Astrocyte (in vitro differentiated cells and primary cell): ENCODE measurements around the gene ARHGAP30. TPM values are rescaled to one million over a fixed set of nuclear protein-coding genes. Genes with fewer than 3 reads are reported as not detected.

ENCODE experiments used
- DNase-seq: peaks from one replicate; pipeline ENCODE4 v3.0.0-alpha.2; 2010; ENCODE audit warnings: low read depth
- FAIRE-seq: peaks from 2 replicates; lab custom pipeline; 2011; peaks lifted over from hg19 to GRCh38; lab: Jason Lieb, UNC
- H2AFZ ChIP-seq: 2 replicates; pipeline ENCODE4 v1.6.0; 2012; ENCODE audit warnings: low read depth, low read length, inconsistent platforms
- H3K27ac ChIP-seq: 2 replicates; pipeline ENCODE4 v1.5.1; 2011; ENCODE audit warnings: low read depth, low read length, inconsistent platforms
- H3K27me3 ChIP-seq: 2 replicates; pipeline ENCODE4 v1.6.0; 2011; ENCODE audit warnings: low read length, inconsistent platforms; ENCODE audit not compliant: insufficient read depth
- H3K36me3 ChIP-seq: 2 replicates; pipeline ENCODE4 v1.5.1; 2011; ENCODE audit warnings: low read length, inconsistent platforms; ENCODE audit not compliant: insufficient read depth
- H3K4me1 ChIP-seq: 2 replicates; pipeline ENCODE4 v1.5.1; 2011; ENCODE audit warnings: low read length, inconsistent platforms; ENCODE audit not compliant: insufficient read depth
- H3K4me2 ChIP-seq: 2 replicates; pipeline ENCODE4 v1.6.0; 2012; ENCODE audit warnings: low read length, inconsistent platforms
- H3K4me3 ChIP-seq: 2 replicates; pipeline ENCODE4 v1.5.1; 2011; ENCODE audit warnings: low read depth, mild to moderate bottlenecking, low read length, inconsistent platforms; ENCODE audit not compliant: insufficient read depth
- H3K79me2 ChIP-seq: 2 replicates; pipeline ENCODE4 v1.6.0; 2012; ENCODE audit warnings: mild to moderate bottlenecking, low read length, inconsistent platforms; ENCODE audit not compliant: insufficient read depth
- H3K9ac ChIP-seq: 2 replicates; pipeline ENCODE4 v1.6.0; 2012; ENCODE audit warnings: mild to moderate bottlenecking, low read length, inconsistent platforms
- H3K9me3 ChIP-seq: 2 replicates; pipeline ENCODE4 v1.5.1; 2012; ENCODE audit warnings: low read depth, mild to moderate bottlenecking, low read length, inconsistent platforms; ENCODE audit not compliant: insufficient read depth
- H4K20me1 ChIP-seq: 2 replicates; pipeline ENCODE4 v1.6.0; 2012; ENCODE audit warnings: low read length, inconsistent platforms; ENCODE audit not compliant: insufficient read depth
- H3K27ac Mint-ChIP-seq: one replicate; pipeline ENCODE4 v1.8.0; 2021; ENCODE audit warnings: mild to moderate bottlenecking, mixed read lengths; ENCODE audit not compliant: unreplicated experiment
- H3K27me3 Mint-ChIP-seq: one replicate; pipeline ENCODE4 v1.8.0; 2021; ENCODE audit warnings: low read depth, mixed read lengths; ENCODE audit not compliant: unreplicated experiment
- H3K36me3 Mint-ChIP-seq: one replicate; pipeline ENCODE4 v1.8.0; 2021; ENCODE audit warnings: low read depth, mixed read lengths; ENCODE audit not compliant: unreplicated experiment
- H3K4me1 Mint-ChIP-seq: one replicate; pipeline ENCODE4 v1.8.0; 2021; ENCODE audit warnings: low read depth, mixed read lengths; ENCODE audit not compliant: unreplicated experiment
- H3K4me3 Mint-ChIP-seq: one replicate; pipeline ENCODE4 v1.8.0; 2021; ENCODE audit warnings: mild to moderate bottlenecking, moderate library complexity, mixed read lengths; ENCODE audit not compliant: unreplicated experiment
- H3K9me3 Mint-ChIP-seq: one replicate; pipeline ENCODE4 v1.8.0; 2021; ENCODE audit warnings: mild to moderate bottlenecking, mixed read lengths; ENCODE audit not compliant: unreplicated experiment
- CTCF ChIP-seq: IDR thresholded peaks from 2 replicates; pipeline ENCODE4 v1.5.1; 2011; ENCODE audit warnings: low read depth, mild to moderate bottlenecking, inconsistent platforms, low read length, moderate library complexity; ENCODE audit not compliant: insufficient read depth
- EZH2 ChIP-seq: IDR thresholded peaks from 2 replicates; pipeline ENCODE4 v1.6.1; 2012; ENCODE audit warnings: mild to moderate bottlenecking, low read length, inconsistent platforms; ENCODE audit not compliant: insufficient read depth
- total RNA-seq: library from RNA; stranded (reverse); gene quantifications from 2 replicates; pipeline ENCODE4 v1.2.1, GENCODE V29; 2021

ARHGAP30 gene
- total RNA-seq, 1 donor from 2014 or later = 0.25 TPM

GRCh38 chr1:161038523-161039153 lies 31.1 kb downstream of the ARHGAP30 start, which contains the start of gene TSTD1:
Gene TSTD1 (minus strand): TSS chr1:161038964. CDS start chr1:161038889, 75 bp downstream.
- no peaks in the 10 kb centered on the region for H3K4me1 ChIP-seq
- peaks cover 21% of the 10 kb centered on the region for H3K36me3 Mint-ChIP-seq

GRCh38 chr1:161037661-161038522 lies 31.8 kb downstream of the ARHGAP30 start:
- no peaks in the 10 kb centered on the region for H3K4me1 ChIP-seq
- no peak for DNase-seq
- H3K27me3 Mint-ChIP-seq = no peaks in the 10 kb centered on the region
- peak overlapping the region; percentile 63 for H2AFZ ChIP-seq
- no peak overlapping the region for H3K27ac Mint-ChIP-seq
- H3K79me2 ChIP-seq = peaks cover 5% of the 10 kb centered on the region
- peak overlapping the region; percentile 75 for H3K4me2 ChIP-seq
- peaks cover 6% of the 10 kb centered on the region for H4K20me1 ChIP-seq
- peaks cover 2% of the 10 kb centered on the region for H3K4me1 Mint-ChIP-seq
- no peak for FAIRE-seq
- H3K9ac ChIP-seq = peak overlapping the region; percentile 50
- no peak overlapping the region for H3K27ac ChIP-seq
- peak overlapping the region; percentile 81 for H3K4me3 Mint-ChIP-seq
- no peak for TF ChIP-seq CTCF
- no peaks in the 10 kb centered on the region for H3K9me3 ChIP-seq
- no peaks in the 10 kb centered on the region for H3K27me3 ChIP-seq
- peaks cover 19% of the 10 kb centered on the region for H3K36me3 ChIP-seq
- H3K9me3 Mint-ChIP-seq = no peaks in the 10 kb centered on the region
- peaks cover 22% of the 10 kb centered on the region for H3K36me3 Mint-ChIP-seq
- peak overlapping the region; percentile 33 for H3K4me3 ChIP-seq

More at GRCh38 chr1:161038523-161039153, 31.1 kb downstream of the ARHGAP30 start, which contains the start of gene TSTD1:
- Mint-ChIP-seq H3K27me3 (no peaks in the 10 kb centered on the region), H3K27ac (peak within 1 kb of the TSS; percentile 34), H3K4me1 (peaks cover 5% of the 10 kb centered on the region), H3K4me3 (peak within 1 kb of the TSS; percentile 81), H3K9me3 (no peaks in the 10 kb centered on the region)
- H3K4me3 ChIP-seq = peak within 1 kb of the TSS; percentile 33
- TF ChIP-seq EZH2 = no peak
- no peak for TF ChIP-seq CTCF
- no peak for FAIRE-seq
- peak within 1 kb of the TSS; percentile 63 for H2AFZ ChIP-seq
- peak within 1 kb of the TSS; percentile 75 for H3K4me2 ChIP-seq
- H3K79me2 ChIP-seq = peaks cover 11% of the 10 kb centered on the region
- peak within 1 kb of the TSS; percentile 50 for H3K9ac ChIP-seq
- no peak for DNase-seq
- H3K27ac ChIP-seq = no peak within 1 kb of the TSS
- peaks cover 6% of the 10 kb centered on the region for H4K20me1 ChIP-seq
- H3K27me3 ChIP-seq = no peaks in the 10 kb centered on the region
- no peaks in the 10 kb centered on the region for H3K9me3 ChIP-seq
- peaks cover 19% of the 10 kb centered on the region for H3K36me3 ChIP-seq
